ENCODE measurements around the gene ANKRD27.
"Not testable (repeated sequence)": the region's sequence is repeated elsewhere in the genome, so short reads cannot be mapped to it uniquely, and the experiment has no call there.

The ANKRD27 gene

GRCh38 chr19:32674931-32675719 lies at the start of gene ANKRD27:
ANKRD27 (minus strand) TSS chr19:32675180; CDS start chr19:32659015, 16,165 bp downstream.
- peak; percentile 99 for DNase-seq (ENCODE audit: low spot score)

GRCh38 chr19:32720936-32721250 lies 45.9 kb upstream of the ANKRD27 start:
- no peak for DNase-seq (ENCODE audit: low spot score)

- no peak for DNase-seq (ENCODE audit: low spot score)
These were observed 45.4 kb upstream of the ANKRD27 start for GRCh38 chr19:32720216-32720935.

GRCh38 chr19:32719611-32720059 lies 44.7 kb upstream of the ANKRD27 start, which contains the start of gene TDRD12:
TDRD12 (plus strand) TSS chr19:32719767; CDS start chr19:32720073, 306 bp downstream.
- DNase-seq (ENCODE audit: low spot score) = no peak

- no peak for DNase-seq (ENCODE audit: low spot score)
These were observed 43.3 kb upstream of the ANKRD27 start for GRCh38 chr19:32718286-32718685.

GRCh38 chr19:32717496-32717895 lies 42.5 kb upstream of the ANKRD27 start:
- DNase-seq (ENCODE audit: low spot score) = no peak

- DNase-seq (ENCODE audit: low spot score) = not testable (repeated sequence)
These were observed 41.2 kb upstream of the ANKRD27 start for GRCh38 chr19:32716203-32716602.

GRCh38 chr19:32711747-32712146 lies 36.8 kb upstream of the ANKRD27 start:
- DNase-seq (ENCODE audit: low spot score) = no peak

GRCh38 chr19:32709032-32709431 lies 34.1 kb upstream of the ANKRD27 start:
- no peak for DNase-seq (ENCODE audit: low spot score)

- DNase-seq (ENCODE audit: low spot score) = no peak
These were observed 33.5 kb upstream of the ANKRD27 start for GRCh38 chr19:32708457-32708856.

- DNase-seq (ENCODE audit: low spot score) = not testable (repeated sequence)
These were observed 29.0 kb upstream of the ANKRD27 start for GRCh38 chr19:32704006-32704405.

- DNase-seq (ENCODE audit: low spot score) = no peak
These were observed 27.0 kb upstream of the ANKRD27 start for GRCh38 chr19:32702010-32702409.

GRCh38 chr19:32700129-32700528 lies 25.1 kb upstream of the ANKRD27 start:
- DNase-seq (ENCODE audit: low spot score) = not testable (repeated sequence)

- not testable (repeated sequence) for DNase-seq (ENCODE audit: low spot score)
These were observed 21.8 kb upstream of the ANKRD27 start for GRCh38 chr19:32696771-32697170.

GRCh38 chr19:32695506-32695905 lies 20.5 kb upstream of the ANKRD27 start:
- DNase-seq (ENCODE audit: low spot score) = peak; percentile 49

GRCh38 chr19:32694851-32695250 lies 19.9 kb upstream of the ANKRD27 start:
- DNase-seq (ENCODE audit: low spot score) = not testable (repeated sequence)

GRCh38 chr19:32694316-32694715 lies 19.3 kb upstream of the ANKRD27 start:
- DNase-seq (ENCODE audit: low spot score) = not testable (repeated sequence)

- peak; percentile 77 for DNase-seq (ENCODE audit: low spot score)
These were observed 18.4 kb upstream of the ANKRD27 start for GRCh38 chr19:32693151-32694108.

GRCh38 chr19:32692727-32693061 lies 17.7 kb upstream of the ANKRD27 start:
- no peak for DNase-seq (ENCODE audit: low spot score)

- DNase-seq (ENCODE audit: low spot score) = no peak
These were observed 17.2 kb upstream of the ANKRD27 start for GRCh38 chr19:32691952-32692726.

GRCh38 chr19:32691291-32691951 lies 16.4 kb upstream of the ANKRD27 start, which contains the start of gene NUDT19:
NUDT19 (plus strand) TSS chr19:32691821; CDS start chr19:32691961, 140 bp downstream.
- peak; percentile 70 for DNase-seq (ENCODE audit: low spot score)

Data from hematopoietic multipotent progenitor cell treated with erythropoietin and hydrocortisone succinate and interleukin-3 and kit ligand, for 15 days (in vitro differentiated cells).